ENCODE results near the gene SLC5A2. TPM values are rescaled to one million over a fixed set of nuclear protein-coding genes. Genes with fewer than 3 reads are reported as not detected.
"Not testable (repeated sequence)": the region's sequence is repeated elsewhere in the genome, so short reads cannot be mapped to it uniquely, and the experiment has no call there.

Gene SLC5A2
- total RNA-seq, 1 donor from 2014 or later = not detected

DNA sequence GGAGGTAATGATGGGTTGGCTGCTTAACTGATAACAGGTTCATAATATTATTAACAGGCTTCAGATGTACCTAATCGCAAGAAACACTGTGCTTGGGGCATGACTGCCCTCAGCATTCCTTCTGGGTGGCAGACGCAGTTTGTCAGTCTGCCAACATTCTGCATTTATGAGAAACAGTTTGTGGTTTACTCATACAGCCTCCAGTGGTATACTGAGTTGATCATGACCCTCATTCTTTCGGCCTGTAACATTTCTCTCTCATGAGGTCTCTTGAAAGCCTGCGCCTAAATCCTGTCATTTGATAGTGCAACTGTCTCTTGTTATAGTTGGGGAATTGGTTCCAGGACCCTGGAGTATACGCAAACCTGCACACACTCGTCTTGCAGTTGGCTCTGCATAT, 30.2 kb downstream of the SLC5A2 start:
- DNase-seq (ENCODE audit: low spot score) = no peak
- intact Hi-C loops (cut with DNase I) = no loop called here

- intact Hi-C loops (cut with DNase I) = no loop called here
- DNase-seq (ENCODE audit: low spot score) = no peak
Observed at GRCh38 chr16:31513884-31514283, 31.0 kb downstream of the SLC5A2 start.

GRCh38 chr16:31517800-31518402, 35.0 kb downstream of the SLC5A2 start:
- DNase-seq (ENCODE audit: low spot score) = no peak
- intact Hi-C loops (cut with DNase I) = no loop called here

- DNase-seq (ENCODE audit: low spot score) = no peak
- intact Hi-C loops (cut with DNase I) = no loop called here
Observed at GRCh38 chr16:31519759-31520431, 37.0 kb downstream of the SLC5A2 start.

GRCh38 chr16:31521368-31521767, 38.4 kb downstream of the SLC5A2 start:
- intact Hi-C loops (cut with DNase I) = no loop called here

GRCh38 chr16:31522071-31522470, 39.1 kb downstream of the SLC5A2 start:
- intact Hi-C loops (cut with DNase I) = no loop called here
- DNase-seq (ENCODE audit: low spot score) = no peak

More at GRCh38 chr16:31521368-31521767, 38.4 kb downstream of the SLC5A2 start:
- DNase-seq (ENCODE audit: low spot score) = no peak

DNA sequence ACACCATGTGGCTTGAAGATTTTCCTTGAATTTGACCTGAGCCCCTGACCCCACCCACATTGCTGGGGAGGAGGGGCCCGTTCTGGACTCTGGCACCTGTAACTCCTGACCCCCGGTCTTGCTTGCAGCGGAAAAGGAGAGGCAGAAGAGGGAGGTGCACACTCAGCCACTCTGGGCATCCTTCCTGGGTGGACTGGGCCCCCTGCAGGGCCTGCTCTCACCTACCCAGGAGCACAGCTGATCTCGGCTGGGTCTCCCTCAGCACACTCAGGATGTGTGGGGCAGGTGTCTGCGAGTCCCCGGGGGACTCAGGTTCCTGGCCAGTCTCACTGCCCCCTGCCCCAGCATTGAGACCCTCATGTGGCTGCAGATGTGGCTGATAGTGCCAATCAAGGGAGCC, 40.8 kb downstream of the SLC5A2 start:
- DNase-seq (ENCODE audit: low spot score); intact Hi-C loops (cut with DNase I): not testable (repeated sequence)

DNA sequence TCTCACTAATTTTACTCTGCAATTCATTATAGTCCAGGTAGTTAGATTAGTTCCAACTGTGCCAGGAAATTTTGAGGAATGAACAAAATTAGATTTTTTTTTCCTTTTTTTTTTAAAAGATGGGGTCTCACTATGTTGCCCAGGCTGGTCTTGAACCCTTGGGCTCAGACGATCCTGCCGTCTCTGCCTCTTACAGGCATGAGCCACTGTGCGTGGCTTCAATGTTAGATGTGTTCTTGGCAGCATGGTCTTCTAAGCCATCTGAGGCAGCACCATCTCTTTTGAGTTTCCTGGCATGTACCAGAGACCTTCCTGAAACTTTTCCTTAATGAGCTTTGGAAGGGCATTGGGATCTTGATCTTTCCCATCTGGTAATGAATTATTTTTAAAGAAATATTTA, 42.2 kb downstream of the SLC5A2 start:
- no peak for DNase-seq (ENCODE audit: low spot score)
- intact Hi-C loops (cut with DNase I) = no loop called here

DNA sequence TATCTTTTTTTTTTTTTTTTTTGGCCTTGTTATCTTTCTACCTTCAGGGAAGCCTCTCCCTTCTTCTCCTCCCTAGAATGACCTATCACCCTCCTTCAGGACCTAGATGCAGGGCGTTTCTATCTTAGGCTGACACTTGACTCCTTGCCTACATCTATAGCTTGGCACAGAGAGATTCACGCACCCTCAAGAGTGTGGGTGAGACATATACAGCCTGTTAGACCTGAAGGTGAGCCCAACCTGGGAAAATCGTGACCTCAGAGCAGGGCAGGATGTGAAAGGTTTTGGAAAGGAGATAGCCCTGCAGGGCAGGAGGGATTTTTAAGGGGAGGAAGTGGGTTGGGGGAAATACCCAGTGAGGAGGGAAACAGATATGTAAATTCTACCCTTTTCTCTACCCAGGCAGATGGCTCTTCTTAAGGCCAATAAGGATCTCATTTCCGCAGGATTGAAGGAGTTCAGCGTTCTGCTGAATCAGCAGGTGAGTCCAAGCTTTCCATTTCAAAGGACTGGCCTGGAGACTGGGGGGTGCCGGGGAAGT, 44.9 kb downstream of the SLC5A2 start, which contains the start of gene AHSP:
Gene AHSP, plus strand, starts transcription at position 167 of the 541 bp plus-strand sequence. Its CDS starts 240 bp downstream, at position 407.
- DNase-seq (ENCODE audit: low spot score) = no peak
- intact Hi-C loops (cut with DNase I) = no loop called here

DNA sequence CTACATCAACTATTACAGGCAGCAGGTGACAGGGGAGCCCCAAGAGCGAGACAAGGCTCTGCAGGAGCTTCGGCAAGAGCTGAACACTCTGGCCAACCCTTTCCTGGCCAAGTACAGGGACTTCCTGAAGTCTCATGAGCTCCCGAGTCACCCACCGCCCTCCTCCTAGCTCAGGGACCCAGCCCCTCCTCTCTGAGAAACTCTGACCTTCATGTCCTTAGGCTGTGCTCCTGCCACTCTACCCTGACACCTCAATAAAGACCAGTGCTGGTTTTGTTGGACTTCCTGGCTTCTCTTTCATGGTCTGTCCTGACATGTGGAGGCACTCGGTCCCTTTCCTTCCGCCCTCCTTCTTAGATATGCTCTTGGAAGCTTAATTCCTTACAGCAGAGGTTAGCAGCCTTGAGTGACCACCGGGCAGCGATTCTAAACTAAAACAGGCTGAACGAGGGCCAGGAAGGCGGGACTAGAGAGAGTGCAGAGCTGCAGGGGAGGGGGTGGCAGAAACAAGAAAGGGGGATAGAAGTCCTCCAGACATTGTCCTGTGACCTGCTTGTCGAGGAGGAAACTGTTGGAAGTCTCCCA, 45.7 kb downstream of the SLC5A2 start:
- intact Hi-C loops (cut with DNase I) = no loop called here
- DNase-seq (ENCODE audit: low spot score) = no peak

DNA sequence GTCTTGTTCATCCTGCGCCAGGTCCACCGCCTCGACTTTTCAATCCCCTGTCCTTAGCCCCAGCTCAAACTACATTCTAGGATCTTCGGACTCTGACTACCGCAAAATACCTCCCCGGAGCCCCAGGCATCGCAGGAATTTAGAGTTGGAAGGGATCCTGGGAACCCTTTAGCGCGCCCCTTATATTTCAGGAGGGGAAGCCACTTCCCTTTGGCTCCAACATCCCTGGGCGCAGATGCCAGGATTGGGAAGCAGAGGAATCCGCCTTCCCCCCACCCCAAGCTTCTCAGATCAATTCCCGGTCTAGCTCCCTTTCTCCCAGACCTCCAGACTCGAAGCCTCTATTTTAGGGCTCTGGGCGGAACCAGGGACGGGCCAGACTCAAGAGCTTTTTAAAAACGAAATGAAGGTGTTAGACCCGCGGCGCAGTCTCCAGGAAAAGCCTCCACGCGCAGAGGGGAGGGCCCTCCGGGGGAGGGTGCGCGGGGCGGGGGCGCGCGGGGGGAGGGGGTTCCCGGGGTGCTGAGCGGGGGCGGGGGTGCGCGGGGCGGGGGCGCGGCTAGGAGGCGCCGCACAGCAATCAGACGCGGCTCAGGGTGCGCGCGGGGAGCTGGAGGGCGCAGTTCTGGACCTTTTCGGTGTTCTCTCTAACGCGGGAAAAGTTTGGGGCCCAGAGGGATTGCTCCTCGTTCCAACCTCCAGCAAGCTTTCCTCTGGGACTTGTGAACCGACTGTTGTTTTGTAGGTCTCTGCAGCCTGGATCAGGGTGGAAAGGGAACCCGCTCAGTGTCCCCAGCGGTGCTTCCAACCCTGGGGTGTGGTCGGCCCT, 46.4 kb downstream of the SLC5A2 start:
- intact Hi-C loops (cut with DNase I) = no loop called here

DNA sequence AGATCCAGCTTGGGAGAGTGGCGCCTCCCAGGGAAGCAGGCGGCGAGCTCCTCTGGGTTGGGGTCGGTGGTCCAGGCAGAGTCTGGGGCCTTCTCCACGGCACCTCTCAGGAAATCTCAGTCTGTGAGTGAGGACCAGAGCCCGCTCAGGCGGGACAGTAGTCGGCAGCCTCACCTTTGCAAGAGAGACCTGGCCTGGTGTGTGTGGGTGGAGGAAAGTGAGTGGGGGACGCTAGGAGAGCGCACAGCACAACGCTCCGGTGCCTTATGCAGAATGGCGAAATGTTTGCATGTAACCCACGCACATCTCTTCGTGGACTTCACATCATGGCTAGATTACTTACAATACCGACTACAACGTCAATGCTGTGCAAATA, 47.0 kb downstream of the SLC5A2 start:
- DNase-seq (ENCODE audit: low spot score) = no peak
- intact Hi-C loops (cut with DNase I) = no loop called here

More for the DNA sequence above, 46.4 kb downstream of the SLC5A2 start:
- no peak for DNase-seq (ENCODE audit: low spot score)

- intact Hi-C loops (cut with DNase I) = no loop called here
- no peak for DNase-seq (ENCODE audit: low spot score)
Observed at GRCh38 chr16:31530405-31530804, 47.5 kb downstream of the SLC5A2 start.

- intact Hi-C loops (cut with DNase I) = no loop called here
- DNase-seq (ENCODE audit: low spot score) = no peak
Observed at GRCh38 chr16:31531096-31531495, 48.2 kb downstream of the SLC5A2 start.

- intact Hi-C loops (cut with DNase I) = no loop called here
- no peak for DNase-seq (ENCODE audit: low spot score)
Observed at GRCh38 chr16:31532120-31532519, 49.2 kb downstream of the SLC5A2 start.

- intact Hi-C loops (cut with DNase I) = no loop called here
- no peak for DNase-seq (ENCODE audit: low spot score)
Observed at GRCh38 chr16:31532896-31533295, 50.0 kb downstream of the SLC5A2 start.

- DNase-seq (ENCODE audit: low spot score) = no peak
- intact Hi-C loops (cut with DNase I) = no loop called here
Observed at GRCh38 chr16:31535737-31536136, 52.8 kb downstream of the SLC5A2 start.

DNA sequence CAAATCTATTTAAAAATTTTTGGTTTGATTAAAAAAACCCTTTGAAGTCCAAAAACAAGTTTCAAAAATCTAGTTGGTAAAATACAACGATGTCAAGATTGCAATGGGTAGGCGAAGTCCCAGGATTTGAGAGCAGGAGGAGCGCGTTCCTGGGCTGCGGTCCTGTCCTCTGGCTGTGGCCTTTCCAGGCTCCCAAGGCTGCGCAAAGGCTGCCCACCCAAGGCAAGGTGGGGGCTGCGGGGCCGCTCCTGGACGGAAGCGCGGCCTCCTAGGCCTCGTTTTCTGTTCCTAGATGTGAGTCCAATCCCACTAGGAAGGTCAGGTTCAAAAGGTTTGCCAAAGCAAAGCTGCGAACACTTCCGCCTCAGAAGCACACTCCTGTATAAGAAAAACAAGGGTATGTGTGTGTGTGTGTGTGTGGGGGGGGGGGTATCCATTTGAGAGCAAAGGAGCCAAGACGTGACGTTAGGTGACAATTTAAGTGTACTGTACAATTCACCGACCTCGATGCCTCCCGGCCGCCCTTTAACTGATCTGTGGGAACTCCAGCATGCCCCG, 54.0 kb downstream of the SLC5A2 start:
- no peak for DNase-seq (ENCODE audit: low spot score)
- intact Hi-C loops (cut with DNase I) = no loop called here

- no peak for DNase-seq (ENCODE audit: low spot score)
- intact Hi-C loops (cut with DNase I) = no loop called here
Observed at GRCh38 chr16:31537362-31538242, 54.7 kb downstream of the SLC5A2 start.

Measured in cardiac septum (tissue), 1 donor.